Neutrophil (primary cell): ENCODE data around the gene PNMA8A.

ENCODE experiments used
- H3K27ac ChIP-seq: fragments of 200-600 bp; sonication (generic); 2 replicates; pipeline ENCODE4 v1.5.1; 2016; ENCODE audit warnings: mild to moderate bottlenecking, moderate library complexity
- H3K27me3 ChIP-seq: fragments of 200-600 bp; sonication (generic); 2 replicates; pipeline ENCODE4 v1.6.0; 2016; ENCODE audit warnings: mild to moderate bottlenecking
- H3K36me3 ChIP-seq: fragments of 200-600 bp; sonication (generic); 2 replicates; pipeline ENCODE4 v1.5.1; 2017
- H3K4me1 ChIP-seq, 2 experiments: fragments of 200-600 bp in 1 of 2; sonication (generic) in 1 of 2; 1 replicate in 1 of 2; 2 replicates in 1 of 2; pipeline versions ENCODE4 v1.5.1 to v1.6.1; 2013 to 2016; ENCODE audit warnings: low read depth in 1 of 2, low read length in 1 of 2, mild to moderate bottlenecking in 1 of 2, moderate library complexity in 1 of 2; ENCODE audit not compliant: control insufficient read depth in 1 of 2, insufficient read depth in 1 of 2
- H3K4me3 ChIP-seq, 2 experiments: fragments of 200-600 bp in 1 of 2; sonication (generic) in 1 of 2; 1 replicate in 1 of 2; 2 replicates in 1 of 2; pipeline ENCODE4 v1.5.1; 2013 to 2016; ENCODE audit warnings: low read depth in 1 of 2, low read length in 1 of 2, mild to moderate bottlenecking in 1 of 2, moderate library complexity in 1 of 2
- H3K9me3 ChIP-seq: fragments of 200-600 bp; sonication (generic); 2 replicates; pipeline ENCODE4 v1.5.1; 2016
- CTCF ChIP-seq: fragments of 200-600 bp; sonication (generic); IDR thresholded peaks from 2 replicates; pipeline ENCODE4 v1.5.1; 2016; ENCODE audit warnings: antibody characterized with exemption

Gene PNMA8A

GRCh38 chr19:46481223-46481848 lies 10.0 kb upstream of the PNMA8A start:
- H3K36me3 ChIP-seq, result no peaks in the 10 kb centered on the region
- no peaks in the 10 kb centered on the region for H3K4me1 ChIP-seq
- H3K27ac ChIP-seq, result no peak overlapping the region
- TF ChIP-seq CTCF, result no peak
- no peak overlapping the region for H3K4me3 ChIP-seq
- peaks cover 71% of the 10 kb centered on the region for H3K27me3 ChIP-seq
- no peaks in the 10 kb centered on the region for H3K9me3 ChIP-seq

- Histone ChIP-seq H3K36me3 (no peaks in the 10 kb centered on the region), H3K4me1 (no peaks in the 10 kb centered on the region), H3K4me3 (no peak overlapping the region), H3K27me3 (peaks cover 71% of the 10 kb centered on the region), H3K9me3 (no peaks in the 10 kb centered on the region), H3K27ac (no peak overlapping the region)
- TF ChIP-seq CTCF, result no peak
These were observed 9.1 kb upstream of the PNMA8A start for GRCh38 chr19:46480415-46480814.

GRCh38 chr19:46478356-46478986 lies 7.1 kb upstream of the PNMA8A start:
- TF ChIP-seq CTCF, result no peak
- no peaks in the 10 kb centered on the region for H3K4me1 ChIP-seq
- H3K27ac ChIP-seq, result no peak overlapping the region

GRCh38 chr19:46475986-46476385 lies 4.6 kb upstream of the PNMA8A start:
- Histone ChIP-seq H3K4me3 (no peak overlapping the region), H3K27me3 (peaks cover 72% of the 10 kb centered on the region), H3K36me3 (no peaks in the 10 kb centered on the region), H3K4me1 (no peaks in the 10 kb centered on the region), H3K9me3 (no peaks in the 10 kb centered on the region), H3K27ac (no peak overlapping the region)
- no peak for TF ChIP-seq CTCF

More at GRCh38 chr19:46478356-46478986, 7.1 kb upstream of the PNMA8A start:
- no peak overlapping the region for H3K4me3 ChIP-seq
- H3K9me3 ChIP-seq, result no peaks in the 10 kb centered on the region
- H3K36me3 ChIP-seq, result no peaks in the 10 kb centered on the region
- H3K27me3 ChIP-seq, result peaks cover 72% of the 10 kb centered on the region

GRCh38 chr19:46474211-46474610 lies 2.8 kb upstream of the PNMA8A start:
- Histone ChIP-seq H3K36me3 (no peaks in the 10 kb centered on the region), H3K9me3 (no peaks in the 10 kb centered on the region), H3K4me1 (no peaks in the 10 kb centered on the region), H3K4me3 (no peak overlapping the region), H3K27me3 (peaks cover 74% of the 10 kb centered on the region), H3K27ac (no peak overlapping the region)
- TF ChIP-seq CTCF, result no peak
